Heart left ventricle (tissue), 13 donors: ENCODE data around the gene SLC41A1.
"Not testable (repeated sequence)": the region's sequence is repeated elsewhere in the genome, so short reads cannot be mapped to it uniquely, and the experiment has no call there.

Experiments used
- CTCF ChIP-seq, 12 donors: fragments of 200-600 bp; sonication (generic) in 4 of 12; IDR thresholded peaks; one replicate each; pipeline versions ENCODE4 v1.5.0 to v1.8.0; 2018 to 2022; ENCODE audit warnings: antibody characterized with exemption in 12 of 12, mild to moderate bottlenecking in 5 of 12
- POLR2A ChIP-seq, 2 donors: fragments of 450-650 bp; IDR thresholded peaks; one replicate each; pipeline ENCODE4 v1.6.1; 2017; ENCODE audit warnings: antibody characterized with exemption in 2 of 2, mild to moderate bottlenecking in 2 of 2, moderate library complexity in 2 of 2
- donor health status: ischemic (EF 13 %, LVEDD 7.1; RV severe dilation, severe dysfunction).
- donor health status: DM: no; HTN: yes; CAD: no.
- donor health status: DM: no; HTN: no; CAD: no.
- donor health status: ischemic (EF 25% LVEDD 6.9; RV normal size, moderate dysfunction).
- donor health status: ischemic (EF 25% LVEDD 5.7; RV mildly dilated, moderate dysfunction).
- donor health status: ischemic (EF 35%, LVEDD 5.7; RV mildly dilated, moderate dysfunction).
- donor health status: nonischemic (EF 11% LVEDD 7.7; RV severe dilation, severe dysfunction).
- donor health status: DM: yes; HTN: yes; CAD: no.
- donor health status: PGD.
- donor health status: ischemic (EF 29% LVEDD 5.4; RV normal size, mild dysfunction).
- donor health status: nonischemic (EF 23%, LVEDD 6.1; RV moderate dilation, normal function).

GRCh38 chr1:205823260-205823659 is 10.3 kb upstream of the SLC41A1 start:
- TF ChIP-seq CTCF, POLR2A (IDR thresholded peaks at IDR 0.05): not testable (repeated sequence)
